GM19328 (cell line): ENCODE data around the gene C22orf23.
"Not testable (repeated sequence)": the region's sequence is repeated elsewhere in the genome, so short reads cannot be mapped to it uniquely, and the experiment has no call there.

ENCODE experiments used
- ATAC-seq: cut with Tn5 transposase; IDR thresholded peaks from one replicate; pipeline ENCODE4 v1.9.1; 2021; ENCODE audit warnings: mild to moderate bottlenecking, moderate library complexity; ENCODE audit not compliant: unreplicated experiment

The C22orf23 gene

DNA sequence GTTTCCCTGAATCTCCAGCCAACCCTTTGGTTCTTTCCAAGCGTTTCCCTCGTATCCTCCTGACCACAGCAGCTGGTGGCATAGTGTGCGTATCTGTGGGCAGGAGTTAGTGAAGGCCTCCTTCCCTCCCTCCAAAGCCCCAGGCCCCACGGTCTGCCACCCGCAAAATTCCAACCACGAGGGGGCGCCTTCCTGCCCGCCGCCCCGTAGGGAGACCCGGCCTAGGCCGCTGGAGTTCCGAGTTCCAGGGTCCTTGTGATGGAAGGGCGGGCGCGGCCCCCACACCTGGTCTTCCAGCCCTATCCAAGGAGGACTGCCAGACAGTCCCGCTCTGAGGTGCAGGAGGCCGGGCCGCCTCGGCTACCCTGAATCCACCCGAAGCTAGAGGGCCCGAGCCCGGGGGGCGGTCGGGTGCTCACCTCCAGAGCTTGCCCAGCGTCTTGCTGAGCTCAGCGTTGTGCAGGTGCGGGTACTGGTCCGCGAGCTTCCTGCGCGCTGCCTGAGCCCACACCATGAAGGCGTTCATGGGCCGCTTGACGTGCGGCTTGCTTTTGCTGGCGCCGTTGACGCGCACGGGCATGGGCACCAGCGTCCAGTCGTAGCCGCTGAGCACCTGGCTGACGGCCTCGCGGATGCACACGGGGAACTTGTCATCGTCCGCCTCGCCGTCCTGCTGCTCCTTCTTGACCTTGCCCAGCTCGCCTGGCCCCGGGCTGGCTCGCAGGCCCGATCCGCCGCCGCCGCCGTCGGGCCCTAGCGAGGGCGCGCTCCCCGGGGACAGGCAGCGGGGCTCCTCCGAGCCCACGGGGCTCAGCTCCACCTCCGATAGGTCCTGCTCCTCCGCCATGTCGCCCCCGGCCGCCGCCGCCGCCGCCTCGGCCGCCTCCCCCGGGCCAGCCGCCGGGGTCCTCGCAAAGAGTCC lies 29.8 kb upstream of the C22orf23 start:
- ATAC-seq: no peak

DNA sequence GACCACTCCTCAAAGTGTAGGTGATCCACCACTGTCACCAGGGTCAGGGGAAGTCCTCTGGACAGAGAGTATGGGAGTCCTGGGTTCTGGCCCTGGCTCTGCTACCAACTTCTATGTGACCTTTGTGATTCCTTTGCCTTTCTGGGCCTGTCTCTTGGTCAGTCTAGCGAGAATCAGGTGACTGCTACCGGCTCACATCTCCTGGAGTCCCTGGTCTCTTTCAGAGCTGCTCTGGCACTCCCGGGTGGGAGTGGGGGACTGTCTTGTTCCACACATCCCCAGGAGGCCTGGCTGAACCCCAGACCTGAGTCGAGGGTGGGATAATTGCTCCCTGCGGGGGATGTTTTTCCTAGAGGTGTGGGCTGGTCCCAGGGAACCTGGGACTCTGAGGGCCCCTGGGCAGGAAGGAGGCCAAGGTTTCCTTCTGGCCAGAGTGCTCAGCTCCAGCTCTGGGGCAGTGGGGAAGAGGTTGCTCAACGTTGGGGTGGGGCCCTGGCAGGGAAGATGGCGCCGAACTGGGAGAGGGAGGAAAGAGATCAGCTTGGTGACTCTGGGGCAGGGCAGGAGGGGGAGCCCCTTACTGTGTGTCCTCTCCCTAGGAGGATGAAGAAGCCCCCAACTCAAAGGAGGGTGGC lies 28.9 kb upstream of the C22orf23 start:
- no peak for ATAC-seq

DNA sequence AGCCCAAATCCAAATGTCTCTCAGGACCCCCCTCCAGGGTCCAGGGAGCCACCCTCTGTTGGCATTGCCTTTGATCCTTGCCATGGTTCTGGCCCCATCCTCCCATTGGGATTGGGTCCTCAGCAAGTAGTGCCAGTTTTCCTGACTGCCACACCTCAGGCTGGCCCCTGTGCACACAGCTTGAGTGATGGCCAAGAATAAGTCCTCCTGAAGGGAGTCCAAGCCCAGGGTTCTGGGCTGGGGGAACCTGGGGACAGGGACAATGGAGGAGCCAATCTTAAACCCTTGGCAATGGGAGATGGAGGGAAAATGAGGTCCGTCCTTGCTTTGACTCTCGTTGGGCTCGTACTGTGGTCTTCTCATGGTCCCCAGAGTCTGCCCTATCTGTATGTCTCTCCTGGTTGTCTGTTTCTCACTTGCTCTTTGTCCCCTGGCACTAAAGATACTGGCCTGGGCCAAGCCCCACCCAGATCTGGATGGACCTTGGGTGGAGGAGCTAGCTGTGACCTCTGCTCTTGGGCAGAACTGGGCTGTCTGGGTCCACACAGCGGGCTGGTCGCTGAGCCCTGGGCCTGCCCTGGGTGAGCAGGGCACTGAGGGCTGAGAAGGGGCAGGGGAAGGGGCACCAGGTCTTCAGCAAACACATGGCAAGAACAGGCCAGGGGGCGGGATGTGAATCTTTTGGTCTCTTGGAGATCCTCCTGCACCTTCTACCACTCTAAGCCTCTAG lies 28.0 kb upstream of the C22orf23 start:
- ATAC-seq: no peak

DNA sequence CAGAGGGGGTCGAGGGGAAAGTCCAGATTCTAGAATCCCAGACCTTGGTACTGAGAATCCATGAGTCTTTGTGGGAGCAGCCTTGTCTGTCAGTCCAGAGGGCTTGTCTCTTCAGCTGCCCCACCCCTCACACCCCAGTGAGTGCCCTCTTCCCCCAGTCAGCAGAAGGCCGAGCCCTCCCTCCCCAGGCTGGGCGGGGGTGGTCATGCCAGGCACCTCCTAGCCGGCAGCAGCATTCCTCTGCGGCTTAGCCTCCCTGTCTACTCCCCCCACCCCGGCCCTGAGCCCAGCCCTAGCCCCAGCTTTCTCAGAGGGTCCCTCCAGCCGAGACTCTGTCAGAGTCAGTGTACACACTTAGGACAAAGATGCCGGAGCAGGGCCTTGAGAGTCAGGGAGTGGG lies 26.4 kb upstream of the C22orf23 start:
- no peak for ATAC-seq

DNA sequence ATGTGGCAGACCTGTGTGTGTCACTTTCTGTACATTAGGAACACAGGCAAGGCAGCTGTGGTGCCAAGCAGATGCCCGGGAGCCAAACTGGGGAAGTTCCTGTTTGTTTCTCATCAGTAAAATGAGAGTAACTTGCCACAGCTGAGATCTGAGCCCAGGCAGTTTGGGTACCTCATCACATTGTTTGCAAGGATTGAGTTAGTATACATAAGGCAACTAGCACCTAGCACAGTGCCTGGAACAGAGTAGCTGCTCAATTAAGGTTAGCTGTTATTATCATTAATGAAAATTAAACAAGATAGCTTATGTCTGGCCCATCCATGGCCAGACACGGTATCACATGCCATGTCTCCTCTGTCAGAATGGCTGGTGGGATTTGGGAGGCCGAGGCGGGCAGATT lies 23.1 kb upstream of the C22orf23 start:
- ATAC-seq: no peak

DNA sequence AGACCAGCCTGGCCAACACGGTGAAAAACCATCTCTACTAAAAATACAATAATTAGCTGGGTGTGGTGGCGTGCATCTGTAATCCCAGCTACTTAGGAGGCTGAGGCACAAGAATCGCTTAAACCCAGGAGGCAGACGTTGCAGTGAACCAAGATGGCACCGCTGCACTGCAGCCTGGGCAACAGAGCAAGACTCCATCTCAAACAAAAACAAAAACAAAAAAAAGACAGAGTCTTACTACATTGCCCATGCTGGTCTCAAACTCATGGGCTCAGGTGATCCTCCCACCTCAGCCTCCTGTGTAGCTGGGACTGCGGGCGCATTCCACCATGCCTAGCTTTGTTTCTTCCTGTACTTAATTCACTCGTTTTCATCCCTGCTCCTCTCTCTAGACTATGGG lies 22.6 kb upstream of the C22orf23 start:
- ATAC-seq: not testable (repeated sequence)

DNA sequence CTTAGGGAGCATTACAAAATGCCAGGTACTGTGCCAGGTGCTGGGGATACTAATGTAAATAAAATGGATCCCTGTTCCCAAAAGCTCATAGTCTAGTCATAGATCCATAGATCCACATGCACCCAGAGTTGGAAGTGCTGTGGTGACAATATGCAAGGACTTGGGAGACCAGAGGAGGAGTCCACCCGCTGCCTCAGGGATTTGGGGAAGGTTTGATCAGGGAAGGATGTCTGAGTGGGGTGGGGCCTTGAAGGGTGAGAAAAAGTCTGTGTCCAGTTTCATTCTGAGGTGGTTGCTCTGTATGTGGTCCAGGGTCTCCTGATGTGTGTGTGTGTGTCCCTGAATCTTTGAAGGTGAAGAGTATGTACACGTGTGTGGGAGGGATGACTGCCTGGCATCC lies 21.8 kb upstream of the C22orf23 start:
- ATAC-seq: no peak

DNA sequence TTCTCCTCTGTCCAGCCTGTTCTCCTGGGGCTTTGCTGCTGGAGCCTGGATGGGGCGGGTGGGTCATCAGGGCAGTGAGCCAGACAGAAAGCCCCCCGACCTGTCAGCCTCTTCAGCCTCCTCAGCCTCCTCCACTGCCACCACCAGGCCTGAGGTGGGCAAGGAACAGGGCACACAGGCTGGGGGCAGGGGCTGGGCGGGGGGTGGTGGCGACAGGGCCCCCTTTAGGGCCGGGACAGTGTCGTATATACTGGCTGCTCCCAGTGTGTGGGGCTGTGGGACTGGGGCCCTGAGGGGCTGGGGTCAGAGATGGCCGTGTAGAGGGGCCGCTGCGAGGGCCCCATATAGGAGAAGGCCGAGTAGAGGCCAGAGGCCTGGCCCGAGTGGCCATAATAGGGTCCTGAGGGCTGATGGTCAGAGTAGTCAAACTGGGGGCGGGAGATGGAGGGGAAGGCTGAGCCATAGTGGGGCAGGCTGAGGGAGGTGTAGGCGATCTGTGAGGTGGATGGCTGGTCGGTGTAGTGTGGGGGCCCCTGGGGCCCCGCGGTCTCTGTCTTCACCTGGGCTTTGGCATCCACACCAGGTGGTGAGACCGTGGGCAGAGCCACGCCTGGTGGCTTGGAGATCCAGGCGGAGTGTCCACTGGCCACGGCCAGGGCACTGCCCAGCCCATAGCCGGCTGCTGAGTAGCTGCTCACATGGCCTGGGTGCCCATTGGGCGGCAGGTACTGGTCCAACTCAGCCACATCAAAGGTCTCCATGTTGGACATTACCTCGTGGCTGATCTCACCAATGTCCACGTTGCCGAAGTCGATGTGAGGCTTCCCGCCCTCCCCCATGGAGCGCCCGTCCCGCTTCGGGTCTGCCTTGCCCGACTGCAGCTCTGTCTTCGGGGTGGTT lies 20.1 kb upstream of the C22orf23 start:
- no peak for ATAC-seq

DNA sequence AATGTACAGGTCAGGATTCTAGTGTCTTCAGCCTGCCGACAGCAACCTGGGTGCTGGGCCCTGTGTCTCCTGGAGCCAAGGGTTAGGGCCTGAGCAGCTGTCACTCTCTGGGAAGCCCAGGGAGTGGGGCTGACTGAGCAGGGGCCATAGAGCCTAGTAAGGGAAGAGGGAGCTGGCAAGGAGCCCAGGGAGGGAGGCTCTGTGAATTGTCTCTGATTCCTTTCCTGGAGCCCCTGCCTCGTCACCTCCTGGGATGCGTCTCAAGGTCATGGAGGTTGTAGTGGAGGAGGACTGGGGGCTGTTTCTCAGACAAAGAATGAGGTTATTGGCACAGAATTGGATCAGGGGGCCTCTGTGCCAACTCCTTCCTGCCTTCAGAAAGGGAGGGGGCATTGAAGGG lies 19.1 kb upstream of the C22orf23 start:
- no peak for ATAC-seq

DNA sequence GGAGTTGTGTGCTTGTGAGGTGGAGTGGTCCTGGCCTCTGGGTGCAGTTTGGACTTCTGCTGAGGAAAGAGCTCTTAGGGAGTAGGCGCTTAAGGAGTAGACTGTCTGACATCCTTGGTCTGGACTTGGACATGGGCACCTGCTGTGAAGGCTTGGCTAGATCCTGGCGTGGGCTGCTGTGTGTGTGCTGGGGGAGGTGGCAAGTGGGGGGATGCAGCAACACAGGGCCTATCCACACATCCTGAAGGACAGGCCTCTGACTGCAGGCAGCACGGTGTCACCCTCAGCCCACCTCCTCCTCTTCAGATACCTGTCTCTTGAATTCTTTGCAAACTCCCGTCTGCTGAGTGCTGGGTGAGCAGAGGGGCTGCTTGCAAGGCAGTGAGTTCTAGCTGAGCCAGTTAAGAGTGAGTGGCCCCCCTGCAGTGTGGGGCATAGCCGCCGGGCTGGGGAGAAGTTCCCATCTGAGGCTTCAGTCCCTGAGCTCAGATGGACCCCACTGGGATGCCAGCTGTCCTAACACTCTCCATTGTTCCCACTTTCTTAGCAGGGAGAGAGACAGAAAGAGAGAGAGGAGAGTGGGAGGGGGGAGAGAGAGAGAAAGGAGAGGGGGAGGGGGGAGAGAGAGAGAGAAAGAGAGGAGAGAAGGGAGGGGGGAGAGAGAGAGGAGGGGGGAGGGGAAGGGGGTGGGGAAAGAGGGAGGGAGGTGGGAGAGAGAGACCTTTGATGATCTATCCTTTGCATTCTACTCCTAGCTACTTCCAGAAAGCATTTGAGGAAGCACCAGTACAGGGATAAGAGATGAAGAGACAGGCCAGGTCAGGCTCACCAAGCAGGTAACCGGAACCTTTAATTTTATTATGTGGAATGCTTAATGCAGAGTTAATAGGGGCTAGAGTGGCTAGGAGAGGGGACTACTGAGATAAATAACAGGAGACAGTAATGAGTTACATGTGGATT lies 18.4 kb upstream of the C22orf23 start:
- no peak for ATAC-seq

DNA sequence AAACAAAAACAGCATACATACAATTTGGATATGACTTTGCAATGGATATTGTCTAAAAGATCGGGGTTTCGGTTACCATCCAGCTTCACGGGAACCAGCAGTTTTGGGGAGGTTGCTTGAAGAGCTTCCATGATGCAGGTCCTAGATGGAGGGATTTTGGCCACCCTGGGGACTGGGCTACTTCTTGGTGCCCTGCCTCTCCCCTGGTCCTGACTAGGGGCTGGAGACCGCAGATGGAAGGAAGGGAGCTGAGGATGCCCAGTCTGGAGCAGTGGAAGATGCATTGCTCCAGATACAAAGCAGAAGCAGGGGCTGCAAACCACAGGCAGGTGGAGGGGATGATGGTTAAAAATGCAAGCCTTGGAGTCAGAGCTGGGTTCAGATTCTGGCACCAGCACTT lies 17.5 kb upstream of the C22orf23 start:
- no peak for ATAC-seq

DNA sequence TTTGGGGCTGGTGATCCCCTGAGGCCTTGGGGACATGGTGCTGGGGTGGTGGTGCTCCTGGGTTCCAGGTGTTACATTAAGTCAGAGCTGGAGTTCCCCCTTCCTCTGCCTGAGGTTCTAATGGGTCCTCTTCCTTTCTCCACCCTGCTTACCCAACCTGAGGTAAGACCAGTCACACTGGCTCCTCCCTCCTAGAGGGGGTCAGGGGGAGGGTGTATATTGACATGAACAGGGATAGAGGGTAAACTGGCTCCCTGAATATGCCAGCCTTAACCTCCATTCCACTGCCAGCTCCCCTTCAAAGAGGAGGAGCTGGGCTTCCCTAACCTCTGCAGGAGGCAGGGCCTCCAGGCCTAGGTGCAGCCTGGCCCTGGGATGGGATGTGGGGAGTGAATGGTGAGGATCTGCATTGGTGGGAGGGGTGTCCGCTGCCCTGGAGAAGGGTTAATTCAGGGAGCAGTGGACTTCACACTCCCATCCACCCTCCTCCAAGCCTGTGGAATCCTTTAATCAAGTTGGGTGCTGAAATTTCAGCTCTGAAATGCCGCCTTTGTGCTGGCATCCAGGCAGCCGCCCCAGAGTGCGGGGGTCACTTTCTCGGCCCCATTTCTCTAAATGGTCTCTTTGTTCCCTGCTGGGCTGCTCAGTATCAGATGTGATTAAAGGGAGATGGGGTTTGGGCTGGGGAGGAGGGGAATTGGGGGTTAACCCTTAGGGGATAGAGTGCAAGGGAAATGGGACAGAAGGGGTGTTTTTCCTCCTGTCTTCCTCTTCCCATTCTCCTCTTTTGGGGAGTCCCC lies 15.3 kb upstream of the C22orf23 start:
- no peak for ATAC-seq

DNA sequence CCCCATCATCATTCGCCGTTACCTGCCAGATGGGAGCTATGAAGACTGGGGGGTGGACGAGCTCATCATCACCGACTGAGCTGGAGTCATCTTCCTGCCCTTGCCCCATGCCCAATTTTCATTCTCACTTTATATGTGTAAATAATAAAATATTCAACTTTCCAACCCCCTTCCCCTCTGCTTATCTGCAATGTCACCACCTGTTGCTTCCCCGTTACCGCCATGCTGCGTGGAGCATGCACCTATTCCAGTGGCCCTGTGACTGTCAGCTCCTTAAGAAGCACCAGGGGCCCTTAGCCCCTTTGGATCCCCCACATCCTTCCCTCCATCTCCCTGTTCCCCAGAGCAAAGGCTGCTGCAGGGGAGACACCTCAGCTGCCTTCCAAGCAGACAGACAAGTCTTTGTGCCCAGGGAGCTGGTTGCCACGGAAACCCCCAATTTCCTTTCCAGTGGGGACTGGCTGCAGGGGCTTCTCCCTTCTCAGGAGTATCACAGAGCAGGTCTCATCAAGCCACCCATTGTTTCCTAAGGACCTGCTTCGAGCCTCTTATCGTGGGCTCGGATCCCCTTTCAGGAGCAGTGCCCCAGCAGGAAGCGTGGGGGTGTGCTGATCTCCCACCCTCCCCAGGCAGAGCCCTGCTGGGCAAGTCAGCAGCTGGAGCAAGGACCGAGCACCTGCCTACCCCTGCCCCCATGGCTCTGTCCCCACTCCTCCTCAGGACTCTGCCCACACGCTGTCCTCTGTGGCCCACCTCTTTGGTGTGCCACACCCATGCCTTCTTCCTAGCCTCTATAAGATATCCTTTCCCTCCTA lies 14.4 kb upstream of the C22orf23 start:
- ATAC-seq: no peak

DNA sequence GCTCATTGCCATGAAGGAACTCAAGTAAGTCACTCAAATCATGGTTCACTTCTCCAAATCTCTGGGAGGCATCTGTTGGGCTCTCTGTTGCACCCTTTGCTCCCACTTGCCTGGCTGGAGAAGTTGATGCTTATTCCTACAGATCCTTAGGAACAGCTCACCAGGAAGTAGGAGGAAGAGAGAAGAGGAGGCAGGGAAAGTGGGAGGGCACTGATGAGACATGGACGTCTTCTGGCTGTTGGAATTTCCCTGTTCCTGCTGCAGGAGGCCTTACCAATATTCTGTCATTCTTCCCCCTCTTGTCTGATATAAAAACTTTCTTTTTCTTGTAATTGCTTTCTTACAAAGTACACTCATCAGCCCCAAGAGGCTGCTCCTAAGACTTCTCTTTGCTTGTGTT lies 13.7 kb upstream of the C22orf23 start:
- ATAC-seq: no peak

DNA sequence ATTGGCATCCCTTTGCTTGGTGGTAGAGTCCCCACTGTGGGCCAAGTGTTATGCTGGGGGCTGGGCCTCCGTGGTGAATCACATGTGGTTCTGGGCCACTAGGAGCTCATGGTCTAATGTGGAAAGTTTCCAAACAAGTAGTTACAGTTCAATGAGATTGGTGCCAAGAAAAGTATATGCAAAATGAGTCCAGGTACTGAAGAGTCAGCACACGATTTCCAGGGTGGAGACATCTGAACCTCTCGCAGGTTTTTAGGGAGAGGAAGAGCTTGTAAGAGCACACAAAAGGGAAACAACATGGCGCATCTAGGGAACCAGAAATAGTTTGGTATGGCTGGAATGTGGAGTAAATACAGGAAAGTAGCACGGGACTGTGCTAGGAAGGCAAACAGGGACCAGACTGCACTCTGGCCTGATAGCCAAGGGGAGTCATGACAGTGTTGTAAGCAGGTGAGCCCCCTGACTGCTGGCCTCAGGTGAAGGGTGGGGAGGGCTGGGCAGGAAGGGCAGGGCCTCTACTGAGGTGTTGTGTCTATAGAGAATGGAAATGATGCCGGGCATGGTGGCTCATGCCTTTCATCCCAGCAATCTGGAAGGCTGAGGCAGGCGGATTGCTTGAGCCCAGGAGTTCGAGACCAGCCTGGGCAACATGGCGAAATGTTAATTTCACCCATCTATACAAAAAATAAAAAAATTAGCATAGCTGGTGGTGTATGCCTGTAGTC lies 12.7 kb upstream of the C22orf23 start:
- ATAC-seq: no peak

DNA sequence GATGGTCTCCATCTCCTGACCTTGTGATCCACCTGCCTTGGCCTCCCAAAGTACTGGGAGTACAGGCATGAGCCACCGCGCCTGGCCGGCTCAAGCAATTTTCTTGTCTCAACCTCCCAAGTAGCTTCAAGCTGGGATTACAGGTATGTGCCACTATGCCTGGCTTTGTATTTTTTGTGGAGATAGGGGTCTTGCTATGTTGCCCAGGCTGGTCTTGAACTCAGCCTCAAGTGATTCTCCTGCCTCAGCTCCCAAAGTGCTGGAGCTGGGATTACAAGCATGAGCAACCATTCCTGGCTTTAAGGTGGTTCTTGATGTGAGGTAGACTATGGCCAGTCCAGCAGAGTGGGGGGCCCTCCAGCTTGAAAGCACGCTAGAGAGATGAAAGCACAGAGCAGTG lies 7.7 kb upstream of the C22orf23 start:
- ATAC-seq: no peak

DNA sequence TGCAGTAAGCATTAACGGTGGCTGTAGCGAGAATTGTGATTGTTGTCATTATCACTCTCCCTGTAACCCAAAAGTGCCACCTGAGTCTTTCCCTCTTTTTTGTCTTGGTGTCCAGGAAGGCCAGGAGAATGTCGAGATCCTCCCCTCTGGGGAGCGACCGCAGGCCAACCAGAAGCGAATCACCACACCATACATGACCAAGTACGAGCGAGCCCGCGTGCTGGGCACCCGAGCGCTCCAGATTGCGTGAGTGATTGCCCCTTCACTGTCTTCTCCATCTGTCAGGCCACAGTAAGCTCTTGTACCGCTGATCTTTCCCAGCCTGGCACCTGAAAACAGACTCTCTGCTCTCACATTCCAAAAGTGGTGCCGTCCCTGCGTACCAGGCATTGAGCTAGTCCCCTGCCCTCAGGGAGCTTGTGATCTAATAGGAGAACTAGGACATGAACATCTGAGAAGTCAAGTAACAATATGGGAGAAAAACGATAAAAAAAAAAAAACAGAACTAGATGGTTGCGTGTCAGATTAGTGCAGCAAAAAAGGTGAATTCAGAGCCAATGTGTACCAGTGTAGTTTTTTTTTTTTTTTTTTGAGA lies 5.9 kb upstream of the C22orf23 start:
- ATAC-seq: no peak
